GM19193 (cell line): ENCODE results near the gene CCSER2.

Experiments
- POLR2A ChIP-seq: IDR thresholded peaks from 4 replicates; pipeline ENCODE4 v1.6.1; 2011; ENCODE audit not compliant: insufficient read depth, insufficient read length; ENCODE audit errors: extremely low read depth

Gene CCSER2

GRCh38 chr10:84432891-84433290 is 104.5 kb downstream of the CCSER2 start:
- TF ChIP-seq POLR2A: no peak

GRCh38 chr10:84440781-84441180 is 112.4 kb downstream of the CCSER2 start:
- no peak for TF ChIP-seq POLR2A

GRCh38 chr10:84447701-84448400 is 119.5 kb downstream of the CCSER2 start:
- no peak for TF ChIP-seq POLR2A

DNA sequence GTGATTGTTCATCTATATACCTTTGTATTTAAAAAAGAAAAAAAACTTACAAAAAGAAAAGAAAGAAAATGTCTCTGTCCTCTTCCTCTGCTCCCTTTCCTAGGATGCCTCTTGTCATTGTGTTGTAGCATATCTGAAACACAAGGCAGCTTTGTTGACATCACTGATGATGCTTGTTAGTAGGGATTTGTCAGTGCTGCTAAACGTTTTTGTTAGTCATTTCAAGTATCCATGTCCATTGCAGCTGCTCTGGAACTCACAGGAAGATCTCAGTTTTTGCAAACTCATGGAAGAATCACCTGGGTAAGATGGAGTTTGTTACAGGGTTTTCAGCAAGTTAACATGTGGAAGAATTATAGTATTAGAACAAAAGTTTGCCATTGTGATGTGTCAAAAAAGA is 123.6 kb downstream of the CCSER2 start:
- no peak for TF ChIP-seq POLR2A

- no peak for TF ChIP-seq POLR2A
Observed at GRCh38 chr10:84453303-84453702, 124.9 kb downstream of the CCSER2 start.

- TF ChIP-seq POLR2A: no peak
Observed at GRCh38 chr10:84456126-84456525, 127.7 kb downstream of the CCSER2 start.

- TF ChIP-seq POLR2A: no peak
Observed at GRCh38 chr10:84460520-84460919, 132.1 kb downstream of the CCSER2 start.

DNA sequence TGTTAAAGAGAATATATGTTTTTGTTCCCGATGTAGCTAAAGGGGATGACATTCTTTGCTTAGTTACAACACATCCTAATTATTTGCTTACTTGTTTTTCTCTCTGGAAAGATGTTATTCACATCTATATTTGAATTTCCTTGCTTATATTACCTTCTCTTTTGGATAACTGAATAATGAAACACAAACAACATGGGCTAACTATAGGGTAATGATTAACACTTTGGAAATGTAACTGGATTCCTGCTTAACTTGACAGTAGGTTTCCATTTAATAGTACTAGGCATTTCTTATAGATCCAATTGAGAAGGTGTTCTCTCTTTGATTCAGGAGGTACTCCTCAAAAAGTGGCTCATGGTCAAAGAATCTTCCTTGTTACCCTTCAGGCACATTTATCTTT is 141.1 kb downstream of the CCSER2 start:
- TF ChIP-seq POLR2A: no peak

DNA sequence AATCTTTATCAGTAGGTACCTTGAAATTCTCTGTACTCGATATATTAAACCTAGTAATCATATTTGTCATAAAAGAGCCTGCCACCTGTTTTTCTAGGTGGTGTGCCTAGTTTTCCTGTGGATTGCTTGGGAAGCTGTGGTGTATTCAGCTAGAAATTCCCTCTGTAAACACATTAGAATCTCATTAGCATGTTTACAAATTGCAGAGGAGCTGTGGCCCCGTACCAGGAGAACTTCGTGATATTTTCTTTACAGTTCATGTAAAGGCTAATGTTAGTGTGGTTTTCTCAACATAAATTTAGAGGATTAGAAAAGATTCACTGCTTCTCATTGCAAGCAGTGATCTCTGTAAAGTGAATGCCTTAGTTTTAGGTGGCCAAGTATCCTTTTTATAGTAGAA is 144.7 kb downstream of the CCSER2 start:
- TF ChIP-seq POLR2A: no peak

- no peak for TF ChIP-seq POLR2A
Observed at GRCh38 chr10:84477398-84478128, 149.2 kb downstream of the CCSER2 start.

DNA sequence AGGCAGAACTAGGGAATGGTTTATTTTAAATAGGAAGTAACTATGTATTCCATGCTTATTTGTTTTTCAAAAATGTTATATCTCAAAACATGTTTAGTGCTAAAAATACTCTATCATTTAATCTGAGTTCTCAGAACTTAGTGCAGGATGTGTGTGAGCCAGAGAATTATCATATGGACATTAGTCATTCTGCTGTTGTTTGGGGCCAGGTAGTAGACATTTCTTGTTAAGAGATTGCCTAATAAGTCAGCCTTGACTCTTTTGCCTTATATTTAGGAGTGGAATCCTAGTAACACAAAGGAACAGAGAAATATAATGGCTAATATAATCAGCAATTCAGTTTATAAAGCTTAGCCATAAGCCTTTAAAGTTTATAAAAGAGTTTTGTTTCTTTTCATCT is 149.8 kb downstream of the CCSER2 start:
- TF ChIP-seq POLR2A: no peak

- TF ChIP-seq POLR2A: no peak
Observed at GRCh38 chr10:84478679-84479078, 150.3 kb downstream of the CCSER2 start.

DNA sequence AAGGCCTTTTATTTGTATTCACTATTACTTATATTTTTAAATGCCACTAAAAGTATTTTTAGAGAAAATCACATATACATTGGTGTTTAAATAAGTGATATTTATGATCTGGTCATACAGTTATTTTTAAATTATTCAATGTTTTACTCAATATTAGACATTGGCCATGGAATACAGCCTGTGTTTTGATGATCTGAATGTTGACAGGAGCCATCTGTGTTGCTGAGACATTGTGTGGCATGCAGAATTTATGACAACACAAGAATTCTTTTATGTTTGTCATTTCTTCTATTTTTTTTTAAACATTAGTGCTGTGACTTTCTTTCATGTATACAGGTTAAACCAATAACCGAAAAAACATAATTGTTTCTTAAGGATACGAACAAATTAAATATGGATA is 156.2 kb downstream of the CCSER2 start:
- TF ChIP-seq POLR2A: no peak

DNA sequence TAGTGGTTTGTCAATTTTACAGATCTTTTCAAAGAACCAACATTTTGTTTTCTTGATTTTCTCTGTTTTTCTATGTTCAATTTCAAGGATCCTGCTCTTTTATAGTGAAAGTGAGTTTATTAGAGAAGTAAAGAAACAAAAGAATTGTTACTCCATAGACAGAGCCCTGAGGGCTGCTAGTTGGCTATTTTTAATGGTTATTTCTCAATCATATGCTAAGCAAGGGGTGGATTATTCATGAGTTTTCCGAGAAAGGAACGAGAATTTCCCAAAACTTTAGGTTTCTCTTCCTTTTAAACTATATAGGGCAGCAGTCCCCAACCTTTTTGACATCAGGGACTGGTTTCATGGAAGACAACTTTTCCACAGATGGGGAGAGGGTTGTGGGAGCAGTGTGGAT is 165.0 kb downstream of the CCSER2 start:
- TF ChIP-seq POLR2A: no peak

DNA sequence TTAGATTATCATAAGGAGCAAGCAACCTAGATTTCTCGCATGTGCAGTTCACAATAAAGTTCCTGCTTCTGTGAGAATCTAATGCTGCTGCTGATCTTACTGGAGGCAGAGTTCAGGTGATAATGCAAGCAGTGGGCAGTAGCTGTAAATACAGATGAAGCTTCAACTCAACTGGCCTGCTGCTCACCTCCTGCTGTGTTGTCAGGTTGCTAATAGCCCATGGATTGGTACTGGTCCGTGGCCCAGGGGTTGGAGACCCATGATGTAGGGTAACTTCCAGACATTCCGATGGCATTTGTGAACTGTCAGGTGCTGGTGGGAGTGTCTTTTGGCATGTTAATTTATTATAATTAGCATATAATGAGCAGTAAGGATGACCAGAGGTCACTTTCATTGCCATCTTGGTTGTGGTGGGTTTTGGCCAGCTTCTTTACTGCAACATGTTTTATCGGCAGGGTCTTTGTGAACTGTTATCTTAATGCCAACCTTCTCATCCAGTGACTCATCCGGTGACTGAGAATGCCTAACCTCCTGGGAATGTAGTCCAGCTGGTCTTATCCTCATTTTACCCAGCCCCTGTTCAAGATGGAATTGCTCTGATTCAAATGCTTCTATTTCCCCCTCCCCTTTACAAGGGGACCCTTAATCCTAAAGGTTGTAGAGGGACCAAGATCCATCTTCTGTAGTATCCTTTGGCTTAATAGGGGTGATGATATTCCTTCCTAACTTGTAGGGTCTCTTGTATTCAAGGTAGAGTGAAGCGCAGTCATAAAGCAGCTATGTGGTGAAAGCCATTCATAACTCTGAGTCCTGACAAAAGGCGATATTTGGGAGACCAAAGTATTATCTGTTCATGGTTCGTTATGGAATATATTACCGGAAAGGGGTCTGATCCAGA is 165.8 kb downstream of the CCSER2 start:
- no peak for TF ChIP-seq POLR2A
